ENCODE results near the gene SELENOW. TPM values are rescaled to one million over a fixed set of nuclear protein-coding genes. Genes with fewer than 3 reads are reported as not detected.
"Not testable (repeated sequence)": the region's sequence is repeated elsewhere in the genome, so short reads cannot be mapped to it uniquely, and the experiment has no call there.

The SELENOW gene
- total RNA-seq, 2 experiments from 2014 or later: 71.6 TPM

DNA sequence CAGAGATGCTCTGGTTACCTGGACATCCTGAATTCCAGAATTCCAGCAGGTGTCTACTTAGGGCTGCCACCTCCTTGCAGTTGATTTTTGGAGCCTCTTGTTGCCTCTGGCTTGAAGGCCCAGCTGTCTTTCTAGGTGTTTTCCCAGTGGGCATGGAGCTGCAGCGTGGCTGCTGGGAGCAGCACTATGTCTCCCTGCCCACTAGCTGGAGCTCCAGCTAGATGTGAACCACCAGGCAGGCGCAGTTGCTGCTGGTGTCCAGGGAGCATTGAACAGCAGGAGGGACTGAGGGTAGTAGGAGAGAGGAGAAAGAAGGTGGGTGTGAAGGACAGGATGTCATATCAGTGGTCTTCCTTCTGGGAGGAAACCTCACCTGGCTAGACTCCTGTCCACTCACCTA lies 9.9 kb upstream of the SELENOW start:
- Mint-ChIP-seq H3K4me1 (ENCODE audit: low read depth) (peaks cover 13% of the 10 kb centered on the region), H3K27me3 (no peaks in the 10 kb centered on the region), H3K36me3 (ENCODE audit: low read depth) (no peaks in the 10 kb centered on the region), H3K27ac (no peak overlapping the region), H3K4me3 (no peak overlapping the region), H3K9me3 (no peaks in the 10 kb centered on the region)
- ChIA-PET CTCF (interaction anchor here (0.6 kb wide), 1 partner anchor 55 kb away, joined by 3 read pairs; no protein-coding TSS in a partner anchor), POLR2A (no interaction called here)
- Histone ChIP-seq H3K27ac (ENCODE audit: low read depth in 1 of 2, low read length in 2 of 2) (no peak overlapping the region), H3K4me3 (ENCODE audit: low read length) (no peak overlapping the region), H3K36me3 (ENCODE audit: insufficient read depth, low read length) (no peaks in the 10 kb centered on the region), H3K4me1 (ENCODE audit: insufficient read depth, low read length) (no peaks in the 10 kb centered on the region), H3K27me3 (ENCODE audit: control insufficient read depth in 1 of 2, insufficient read depth in 2 of 2, low read length in 2 of 2) (no peaks in the 10 kb centered on the region), H3K9me3 (ENCODE audit: control insufficient read depth in 1 of 2, insufficient read depth in 1 of 2, low read length in 2 of 2) (no peaks in the 10 kb centered on the region)
- intact Hi-C loops (cut with DNase I, micrococcal nuclease): no loop called here
- DNase-seq: no peak
- ATAC-seq (ENCODE audit: poor library complexity): no peak
- TF ChIP-seq, protein P1, sequence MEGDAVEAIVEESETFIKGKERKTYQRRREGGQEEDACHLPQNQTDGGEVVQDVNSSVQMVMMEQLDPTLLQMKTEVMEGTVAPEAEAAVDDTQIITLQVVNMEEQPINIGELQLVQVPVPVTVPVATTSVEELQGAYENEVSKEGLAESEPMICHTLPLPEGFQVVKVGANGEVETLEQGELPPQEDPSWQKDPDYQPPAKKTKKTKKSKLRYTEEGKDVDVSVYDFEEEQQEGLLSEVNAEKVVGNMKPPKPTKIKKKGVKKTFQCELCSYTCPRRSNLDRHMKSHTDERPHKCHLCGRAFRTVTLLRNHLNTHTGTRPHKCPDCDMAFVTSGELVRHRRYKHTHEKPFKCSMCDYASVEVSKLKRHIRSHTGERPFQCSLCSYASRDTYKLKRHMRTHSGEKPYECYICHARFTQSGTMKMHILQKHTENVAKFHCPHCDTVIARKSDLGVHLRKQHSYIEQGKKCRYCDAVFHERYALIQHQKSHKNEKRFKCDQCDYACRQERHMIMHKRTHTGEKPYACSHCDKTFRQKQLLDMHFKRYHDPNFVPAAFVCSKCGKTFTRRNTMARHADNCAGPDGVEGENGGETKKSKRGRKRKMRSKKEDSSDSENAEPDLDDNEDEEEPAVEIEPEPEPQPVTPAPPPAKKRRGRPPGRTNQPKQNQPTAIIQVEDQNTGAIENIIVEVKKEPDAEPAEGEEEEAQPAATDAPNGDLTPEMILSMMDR (IDR thresholded peaks at IDR 0.05): no peak

GRCh38 chr19:47769534-47769933 lies 9.0 kb upstream of the SELENOW start:
- Histone ChIP-seq H3K4me3 (ENCODE audit: low read length) (no peak overlapping the region), H3K27ac (ENCODE audit: low read depth in 1 of 2, low read length in 2 of 2) (no peak overlapping the region), H3K4me1 (ENCODE audit: insufficient read depth, low read length) (no peaks in the 10 kb centered on the region), H3K27me3 (ENCODE audit: control insufficient read depth in 1 of 2, insufficient read depth in 2 of 2, low read length in 2 of 2) (no peaks in the 10 kb centered on the region), H3K9me3 (ENCODE audit: control insufficient read depth in 1 of 2, insufficient read depth in 1 of 2, low read length in 2 of 2) (no peaks in the 10 kb centered on the region), H3K36me3 (ENCODE audit: insufficient read depth, low read length) (no peaks in the 10 kb centered on the region)
- Mint-ChIP-seq H3K4me1 (ENCODE audit: low read depth) (peaks cover 13% of the 10 kb centered on the region), H3K27ac (no peak overlapping the region), H3K9me3 (no peaks in the 10 kb centered on the region), H3K4me3 (no peak overlapping the region), H3K36me3 (ENCODE audit: low read depth) (no peaks in the 10 kb centered on the region), H3K27me3 (no peaks in the 10 kb centered on the region)
- no peak for DNase-seq
- POLR2A ChIA-PET: no interaction called here
- intact Hi-C loops (cut with DNase I, micrococcal nuclease): no loop called here
- CTCF ChIA-PET: interaction anchor here (0.6 kb wide), 1 partner anchor 54 kb away, joined by 3 read pairs; no protein-coding TSS in a partner anchor
- ATAC-seq (ENCODE audit: poor library complexity): no peak
- TF ChIP-seq, protein P1 (IDR thresholded peaks at IDR 0.05): no peak

- H3K36me3 ChIP-seq (ENCODE audit: insufficient read depth, low read length); H3K9me3 ChIP-seq (ENCODE audit: control insufficient read depth in 1 of 2, insufficient read depth in 1 of 2, low read length in 2 of 2); H3K27me3 ChIP-seq (ENCODE audit: control insufficient read depth in 1 of 2, insufficient read depth in 2 of 2, low read length in 2 of 2); intact Hi-C loops (cut with DNase I, micrococcal nuclease); H3K27me3 Mint-ChIP-seq; H3K36me3 Mint-ChIP-seq (ENCODE audit: low read depth); H3K4me1 ChIP-seq (ENCODE audit: insufficient read depth, low read length); POLR2A ChIA-PET; H3K27ac ChIP-seq (ENCODE audit: low read depth in 1 of 2, low read length in 2 of 2); H3K27ac Mint-ChIP-seq; H3K4me3 ChIP-seq (ENCODE audit: low read length); H3K4me3 Mint-ChIP-seq; ATAC-seq (ENCODE audit: poor library complexity); DNase-seq; H3K9me3 Mint-ChIP-seq: not testable (repeated sequence)
- peaks cover 13% of the 10 kb centered on the region for H3K4me1 Mint-ChIP-seq (ENCODE audit: low read depth)
- CTCF ChIA-PET: interaction anchor here (0.7 kb wide), 1 partner anchor 1067 kb away, joined by 4 read pairs; no protein-coding TSS in a partner anchor
These were observed 7.2 kb upstream of the SELENOW start for GRCh38 chr19:47771291-47771690.

DNA sequence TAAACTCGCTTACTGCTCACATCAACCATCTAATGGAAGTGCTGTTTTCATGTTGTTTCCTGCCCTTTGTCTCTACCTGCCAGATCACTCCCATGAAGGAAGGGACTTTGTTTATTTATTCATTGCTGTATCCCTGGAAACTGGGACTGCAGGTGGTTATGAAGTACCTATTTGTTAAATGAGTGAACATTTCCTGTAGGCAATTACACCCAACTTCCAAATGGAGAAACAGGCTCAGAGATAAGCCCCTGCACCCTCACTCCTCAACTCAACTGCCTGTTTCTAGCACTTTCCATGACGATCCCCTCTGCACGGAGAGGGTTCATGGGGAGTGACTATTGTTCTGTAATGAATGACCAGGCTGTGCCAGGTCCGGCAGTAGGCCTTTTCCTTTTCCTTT lies 1.9 kb upstream of the SELENOW start:
- H3K27ac ChIP-seq (ENCODE audit: low read depth in 1 of 2, low read length in 2 of 2): no peak overlapping the region
- Mint-ChIP-seq H3K36me3 (ENCODE audit: low read depth) (peaks cover 17% of the 10 kb centered on the region), H3K27me3 (no peaks in the 10 kb centered on the region), H3K9me3 (no peaks in the 10 kb centered on the region), H3K27ac (peak overlapping the region; percentile 15), H3K4me3 (peak overlapping the region; percentile 91), H3K4me1 (ENCODE audit: low read depth) (peaks cover 24% of the 10 kb centered on the region)
- intact Hi-C loops (cut with DNase I, micrococcal nuclease): no loop called here
- TF ChIP-seq, protein P1 (IDR thresholded peaks at IDR 0.05): no peak
- H3K4me1 ChIP-seq (ENCODE audit: insufficient read depth, low read length): peaks cover 34% of the 10 kb centered on the region
- ATAC-seq (ENCODE audit: poor library complexity) (no peak), DNase-seq (no peak)
- H3K27me3 ChIP-seq (ENCODE audit: control insufficient read depth in 1 of 2, insufficient read depth in 2 of 2, low read length in 2 of 2): no peaks in the 10 kb centered on the region
- no peak overlapping the region for H3K4me3 ChIP-seq (ENCODE audit: low read length)
- no peaks in the 10 kb centered on the region for H3K9me3 ChIP-seq (ENCODE audit: control insufficient read depth in 1 of 2, insufficient read depth in 1 of 2, low read length in 2 of 2)
- peaks cover 4% of the 10 kb centered on the region for H3K36me3 ChIP-seq (ENCODE audit: insufficient read depth, low read length)
- POLR2A ChIA-PET: no interaction called here
- CTCF ChIA-PET: no interaction called here

DNA sequence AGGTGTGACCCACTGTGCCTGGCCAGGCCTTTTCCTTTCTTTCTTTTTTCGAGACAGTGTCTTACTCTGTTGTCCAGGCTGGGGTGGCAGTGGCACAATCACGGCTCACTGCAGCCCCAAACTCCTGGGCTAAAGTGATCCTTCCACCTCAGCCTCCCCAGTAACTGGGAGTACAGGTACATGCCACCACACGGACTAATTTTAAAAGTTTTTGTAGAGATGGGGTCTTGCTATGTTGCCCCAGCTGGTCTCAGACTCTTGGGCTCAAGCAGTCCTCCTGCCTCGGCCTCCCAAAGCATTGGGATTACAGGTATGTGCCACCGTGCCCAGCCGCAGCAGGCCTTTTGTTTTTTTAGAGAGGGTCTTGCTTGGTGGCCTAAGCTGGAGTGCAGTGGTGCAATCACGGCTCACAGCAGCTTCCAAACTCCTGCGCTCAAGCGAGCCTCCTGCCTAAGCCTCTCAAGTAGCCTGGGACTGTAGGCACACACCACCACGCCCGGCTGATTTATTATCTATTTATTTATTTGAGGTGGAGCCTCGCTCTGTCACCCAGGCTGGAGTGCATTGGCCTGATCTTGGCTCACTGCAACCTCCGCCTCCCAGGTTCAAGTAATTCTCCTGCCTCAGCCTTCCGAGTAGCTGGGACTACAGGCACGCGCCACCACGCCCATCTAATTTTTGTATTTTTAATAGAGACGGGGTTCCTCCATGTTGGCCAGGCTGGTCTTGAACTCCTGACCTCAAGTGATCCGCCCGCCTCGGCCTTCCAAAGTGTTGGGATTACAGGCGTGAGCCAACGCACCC lies 1.1 kb upstream of the SELENOW start:
- peak overlapping the region; percentile 91 for H3K4me3 Mint-ChIP-seq
- POLR2A ChIA-PET: interaction anchor here (0.6 to 1.0 kb wide), 2 partner anchors 32 to 40 kb away, joined by 4 to 7 read pairs; partner anchors contain the start of gene NOP53
- H3K9me3 Mint-ChIP-seq; DNase-seq; ATAC-seq (ENCODE audit: poor library complexity); H3K27me3 Mint-ChIP-seq; H3K36me3 ChIP-seq (ENCODE audit: insufficient read depth, low read length); H3K27me3 ChIP-seq (ENCODE audit: control insufficient read depth in 1 of 2, insufficient read depth in 2 of 2, low read length in 2 of 2); CTCF ChIA-PET; H3K9me3 ChIP-seq (ENCODE audit: control insufficient read depth in 1 of 2, insufficient read depth in 1 of 2, low read length in 2 of 2): not testable (repeated sequence)
- peak overlapping the region; percentile 90 for H3K27ac Mint-ChIP-seq
- H3K36me3 Mint-ChIP-seq (ENCODE audit: low read depth): peaks cover 26% of the 10 kb centered on the region
- peaks cover 34% of the 10 kb centered on the region for H3K4me1 ChIP-seq (ENCODE audit: insufficient read depth, low read length)
- peak overlapping the region in 1 of 2 donors; percentile 77 for H3K27ac ChIP-seq (ENCODE audit: low read depth in 1 of 2, low read length in 2 of 2)
- peak overlapping the region; percentile 88 for H3K4me3 ChIP-seq (ENCODE audit: low read length)
- intact Hi-C loops (cut with DNase I, micrococcal nuclease): loop anchor here in 1 of 2 experiments (2.0 kb wide), 1 partner anchor 35 kb away; no protein-coding TSS in a partner anchor
- peaks cover 29% of the 10 kb centered on the region for H3K4me1 Mint-ChIP-seq (ENCODE audit: low read depth)
